Stimulated activated CD8-positive, alpha-beta memory T cell treated with anti-CD3 and anti-CD28 coated beads, Interleukin-12 subunit alpha, Interleukin-12 subunit beta, amount 100 ng/mL, for 24 hours (primary cell): Measurements from ENCODE around the gene HTRA3.

Experiments
- DNase-seq: peaks from one replicate; pipeline ENCODE4 v3.0.0-alpha.2; 2020; ENCODE audit errors: extremely low read depth

HTRA3 gene

GRCh38 chr4:8280158-8280875, 10.8 kb downstream of the HTRA3 start:
- no peak for DNase-seq

GRCh38 chr4:8280876-8281440, 11.4 kb downstream of the HTRA3 start:
- DNase-seq = no peak

GRCh38 chr4:8281519-8282133, 12.1 kb downstream of the HTRA3 start:
- DNase-seq = no peak

- no peak for DNase-seq
Observed at GRCh38 chr4:8282134-8282641, 12.6 kb downstream of the HTRA3 start.

GRCh38 chr4:8282742-8283141, 13.2 kb downstream of the HTRA3 start:
- no peak for DNase-seq

GRCh38 chr4:8283161-8283560, 13.6 kb downstream of the HTRA3 start:
- DNase-seq = no peak

- no peak for DNase-seq
Observed at GRCh38 chr4:8283631-8284121, 14.1 kb downstream of the HTRA3 start.

GRCh38 chr4:8284391-8284790, 14.8 kb downstream of the HTRA3 start:
- DNase-seq = no peak

- DNase-seq = no peak
Observed at GRCh38 chr4:8285143-8285975, 15.8 kb downstream of the HTRA3 start.

- no peak for DNase-seq
Observed at GRCh38 chr4:8285976-8286718, 16.6 kb downstream of the HTRA3 start.

- no peak for DNase-seq
Observed at GRCh38 chr4:8286719-8287342, 17.3 kb downstream of the HTRA3 start.

- no peak for DNase-seq
Observed at GRCh38 chr4:8287343-8288280, 18.1 kb downstream of the HTRA3 start.

- no peak for DNase-seq
Observed at GRCh38 chr4:8289151-8289750, 19.7 kb downstream of the HTRA3 start.

- DNase-seq = no peak
Observed at GRCh38 chr4:8289956-8290700, 20.6 kb downstream of the HTRA3 start.

- no peak for DNase-seq
Observed at GRCh38 chr4:8290701-8290970, 21.1 kb downstream of the HTRA3 start.

- no peak for DNase-seq
Observed at GRCh38 chr4:8291036-8291682, 21.6 kb downstream of the HTRA3 start.

GRCh38 chr4:8291701-8292477, 22.3 kb downstream of the HTRA3 start:
- DNase-seq = no peak
